ENCODE measurements around the gene LRRC4C.

DNA sequence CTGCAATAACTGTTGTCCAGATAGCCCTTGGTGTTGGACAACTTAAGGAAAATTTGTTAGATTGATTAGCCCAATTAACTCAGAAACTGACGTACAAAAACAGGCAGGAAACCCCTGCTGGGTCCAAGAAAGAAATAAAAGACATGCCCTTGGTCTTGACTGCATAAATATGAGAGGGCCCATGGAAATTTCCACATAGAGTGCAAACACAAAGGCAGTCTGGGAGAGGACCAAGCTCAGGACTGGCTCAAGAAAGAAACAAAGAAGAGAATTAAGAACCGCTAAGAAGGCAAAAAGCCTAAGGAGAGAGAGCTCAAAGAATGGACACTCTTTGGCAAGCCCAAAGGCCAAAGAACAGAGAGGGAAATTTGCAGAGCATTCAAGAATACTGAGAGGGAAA, 1243.9 kb downstream of the LRRC4C start:
- TF ChIP-seq, protein P1, sequence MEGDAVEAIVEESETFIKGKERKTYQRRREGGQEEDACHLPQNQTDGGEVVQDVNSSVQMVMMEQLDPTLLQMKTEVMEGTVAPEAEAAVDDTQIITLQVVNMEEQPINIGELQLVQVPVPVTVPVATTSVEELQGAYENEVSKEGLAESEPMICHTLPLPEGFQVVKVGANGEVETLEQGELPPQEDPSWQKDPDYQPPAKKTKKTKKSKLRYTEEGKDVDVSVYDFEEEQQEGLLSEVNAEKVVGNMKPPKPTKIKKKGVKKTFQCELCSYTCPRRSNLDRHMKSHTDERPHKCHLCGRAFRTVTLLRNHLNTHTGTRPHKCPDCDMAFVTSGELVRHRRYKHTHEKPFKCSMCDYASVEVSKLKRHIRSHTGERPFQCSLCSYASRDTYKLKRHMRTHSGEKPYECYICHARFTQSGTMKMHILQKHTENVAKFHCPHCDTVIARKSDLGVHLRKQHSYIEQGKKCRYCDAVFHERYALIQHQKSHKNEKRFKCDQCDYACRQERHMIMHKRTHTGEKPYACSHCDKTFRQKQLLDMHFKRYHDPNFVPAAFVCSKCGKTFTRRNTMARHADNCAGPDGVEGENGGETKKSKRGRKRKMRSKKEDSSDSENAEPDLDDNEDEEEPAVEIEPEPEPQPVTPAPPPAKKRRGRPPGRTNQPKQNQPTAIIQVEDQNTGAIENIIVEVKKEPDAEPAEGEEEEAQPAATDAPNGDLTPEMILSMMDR (IDR thresholded peaks at IDR 0.05) = no peak
- TF ChIP-seq POLR2A (IDR thresholded peaks at IDR 0.05) = no peak

Measured in heart left ventricle (tissue), 13 donors.